IPS-NIHi11 (cell line): ENCODE measurements around the gene KLHL36.
A peak's percentile ranks its signal among the peaks of the same experiment; 100 is the strongest.

Source experiments
- DNase-seq: peaks from one replicate; pipeline ENCODE4 v3.0.0; 2012; ENCODE audit warnings: mixed read lengths, low spot score

KLHL36 gene

DNA sequence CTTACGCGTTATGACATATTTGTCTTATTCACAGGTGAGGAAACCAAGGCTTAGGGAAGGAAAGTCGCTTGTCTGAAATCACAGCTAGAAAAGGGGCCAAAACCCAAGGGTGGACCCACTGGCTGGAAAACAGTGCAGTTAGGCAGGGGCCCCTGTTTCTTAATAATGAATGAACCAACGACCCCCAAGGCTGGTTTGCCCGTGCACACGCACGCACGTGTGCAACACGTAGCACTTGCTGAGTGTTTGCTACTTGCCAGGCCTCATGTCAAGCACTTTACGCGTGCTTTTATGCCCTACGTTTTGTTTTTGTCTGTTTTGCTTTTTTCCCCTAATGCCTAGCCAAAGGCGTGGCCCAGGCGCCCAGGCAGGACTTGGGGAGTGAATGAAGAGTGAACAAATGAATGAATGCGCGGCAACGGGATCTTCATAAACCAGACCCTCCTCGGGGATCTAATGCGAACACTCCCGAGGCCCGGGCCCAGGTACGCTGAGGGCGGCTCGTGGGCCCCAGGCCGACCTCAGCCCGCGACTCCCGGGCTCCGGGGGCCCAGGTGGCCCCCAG lies 50.9 kb downstream of the KLHL36 start:
- no peak for DNase-seq

DNA sequence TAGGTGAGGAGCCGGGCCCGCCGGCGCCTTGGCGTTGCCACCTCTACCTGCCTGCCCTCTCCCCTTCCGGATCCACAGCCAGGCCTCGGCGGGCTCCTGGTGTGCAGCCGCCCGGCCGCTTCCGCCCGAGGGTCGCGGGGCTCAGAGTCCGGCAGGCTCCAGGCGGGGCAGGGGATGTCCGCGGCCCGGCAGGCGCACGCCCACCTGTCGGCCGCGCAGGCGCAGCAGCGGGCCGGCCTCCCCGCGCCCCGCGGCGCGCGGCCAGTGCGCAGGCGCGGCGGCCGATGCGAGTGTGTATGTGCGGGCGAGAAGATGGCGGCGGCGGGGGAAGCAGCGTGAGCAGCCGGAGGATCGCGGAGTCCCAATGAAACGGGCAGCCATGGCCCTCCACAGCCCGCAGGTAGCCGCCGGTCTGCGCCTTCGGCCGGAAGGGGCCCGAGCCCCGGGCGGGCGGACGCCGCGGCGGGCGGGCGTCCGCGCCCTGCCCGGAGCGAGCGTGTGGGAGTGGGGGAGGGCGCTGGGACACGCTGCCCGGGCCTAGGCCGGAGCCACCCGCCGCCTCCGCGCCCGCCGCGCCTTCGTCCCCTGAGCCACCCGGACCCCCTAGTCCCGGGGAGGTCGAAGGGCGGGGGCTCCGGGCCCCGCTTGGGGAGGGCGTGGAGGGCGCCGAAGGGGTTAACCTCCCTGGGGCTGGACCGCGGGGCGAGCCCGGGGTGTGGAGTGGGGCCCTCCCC lies 51.6 kb downstream of the KLHL36 start, which contains the start of gene USP10:
TSS of gene USP10 (plus strand) at position 289 of the 734 bp plus-strand sequence. CDS start at position 380, 91 bp downstream.
- peak; percentile 99 for DNase-seq

DNA sequence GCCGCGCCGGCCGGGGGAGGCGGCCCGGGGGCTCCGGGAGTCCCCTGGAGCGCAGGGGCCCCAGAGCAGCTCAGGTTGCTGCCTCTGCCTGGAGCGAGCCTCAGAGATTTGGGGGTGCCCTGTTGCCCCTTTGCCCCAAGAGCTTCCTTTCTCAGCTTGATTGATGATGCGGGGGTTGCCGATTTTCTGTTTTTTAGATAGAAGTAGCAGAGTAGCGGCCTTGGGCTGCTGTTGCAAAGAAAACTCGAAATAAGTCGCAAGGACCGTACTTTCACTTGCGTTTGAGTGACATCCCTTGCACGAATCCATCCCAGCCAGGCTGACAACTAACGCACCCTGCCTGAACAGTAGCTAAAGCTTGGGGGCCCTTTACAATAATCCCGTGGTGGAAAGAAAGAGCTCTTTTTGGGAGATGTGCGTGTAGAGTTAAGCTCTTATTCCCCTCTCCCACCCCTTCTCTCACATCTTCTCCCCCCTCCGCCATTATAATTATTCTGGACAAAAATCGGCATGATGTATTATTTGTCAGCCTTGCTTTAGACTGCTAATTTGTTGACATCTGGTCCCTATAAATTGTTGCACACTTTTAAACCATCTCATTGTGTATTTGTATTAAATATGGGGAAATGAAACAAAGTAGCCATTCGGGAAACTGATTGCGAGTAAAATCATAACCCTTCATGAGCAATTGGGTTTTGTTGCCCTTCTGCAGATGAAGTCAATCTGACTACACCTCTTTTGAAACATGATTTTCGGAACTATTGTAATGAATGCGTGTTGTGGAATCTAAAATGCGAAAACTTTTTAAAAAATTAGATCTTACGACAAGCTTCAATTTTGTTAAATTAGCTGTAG lies 52.4 kb downstream of the KLHL36 start:
- no peak for DNase-seq

DNA sequence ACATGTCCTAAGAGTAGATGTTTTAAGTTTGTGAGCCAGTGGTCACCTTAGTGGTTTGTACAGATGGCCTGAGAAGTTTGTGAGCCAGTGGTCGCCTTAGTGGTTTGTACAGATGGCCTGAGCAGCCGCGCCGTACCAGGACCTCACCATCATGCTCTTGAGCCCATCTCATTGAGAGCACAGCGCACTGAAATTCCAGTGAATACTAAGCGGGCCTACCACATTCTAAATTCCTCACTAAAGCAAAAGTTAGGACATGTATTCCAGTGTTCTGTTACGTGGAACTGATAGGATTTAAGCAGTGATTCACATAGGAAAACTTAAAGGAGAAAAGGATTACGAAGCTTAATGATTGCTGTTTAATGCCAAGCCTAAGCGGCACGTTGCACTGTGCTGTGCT lies 55.4 kb downstream of the KLHL36 start:
- DNase-seq = no peak

DNA sequence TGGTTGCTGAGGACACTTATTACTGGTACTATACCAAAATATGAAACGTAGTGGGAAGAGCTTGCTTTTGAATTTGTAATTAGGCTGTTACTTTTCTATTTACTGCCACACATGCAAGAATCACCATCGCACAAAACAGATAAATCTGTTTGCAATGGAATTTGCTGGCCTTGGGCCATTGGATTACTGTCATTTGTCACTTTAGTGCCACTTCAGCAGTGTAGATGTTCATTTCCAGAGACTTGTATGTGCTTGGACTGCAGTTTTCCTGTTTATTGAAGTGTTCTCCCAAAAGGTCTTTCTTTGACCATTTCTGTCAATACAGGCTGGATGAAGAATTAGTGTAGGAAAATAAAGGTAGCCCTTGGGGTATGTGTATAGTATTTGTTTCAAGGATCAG lies 55.9 kb downstream of the KLHL36 start:
- DNase-seq = no peak

DNA sequence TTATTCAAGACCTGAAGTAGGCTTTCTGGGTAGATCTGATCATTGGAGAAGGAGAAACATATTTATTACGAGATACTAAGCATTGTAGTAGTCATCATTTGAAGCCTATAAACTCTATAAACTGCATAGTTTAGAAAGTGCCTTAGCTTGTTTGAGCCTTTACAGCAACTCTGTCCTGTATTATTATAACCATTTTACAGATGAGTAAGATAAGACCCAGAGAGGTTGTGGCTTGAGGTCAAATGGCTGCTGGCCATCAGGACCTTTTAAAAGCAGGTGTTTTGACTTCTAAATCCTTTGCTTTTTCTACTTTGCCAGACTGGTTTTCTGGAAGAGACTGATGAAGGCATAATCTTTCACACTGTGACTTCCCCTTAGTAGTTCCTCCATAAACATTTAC lies 58.5 kb downstream of the KLHL36 start:
- DNase-seq = no peak

DNA sequence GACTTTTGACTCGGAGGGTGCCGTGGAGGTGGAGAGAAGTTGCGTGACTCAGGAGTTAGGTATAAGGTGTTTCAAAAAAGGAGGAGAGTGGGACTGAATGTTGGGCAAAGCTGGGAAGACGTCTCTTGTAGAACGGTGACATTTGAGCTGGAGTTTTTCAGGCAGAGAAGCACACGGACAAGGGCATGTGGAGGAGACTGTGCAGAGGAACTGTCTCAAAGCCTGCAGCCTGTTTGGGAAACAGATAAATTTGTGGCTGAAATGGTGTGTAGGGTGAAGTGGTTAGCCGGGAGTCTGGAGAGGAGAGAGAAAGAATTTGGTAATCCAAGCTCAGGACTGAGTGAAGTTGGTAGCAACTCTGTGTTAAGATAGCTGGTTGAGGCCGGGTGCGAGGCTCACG lies 61.3 kb downstream of the KLHL36 start:
- no peak for DNase-seq

DNA sequence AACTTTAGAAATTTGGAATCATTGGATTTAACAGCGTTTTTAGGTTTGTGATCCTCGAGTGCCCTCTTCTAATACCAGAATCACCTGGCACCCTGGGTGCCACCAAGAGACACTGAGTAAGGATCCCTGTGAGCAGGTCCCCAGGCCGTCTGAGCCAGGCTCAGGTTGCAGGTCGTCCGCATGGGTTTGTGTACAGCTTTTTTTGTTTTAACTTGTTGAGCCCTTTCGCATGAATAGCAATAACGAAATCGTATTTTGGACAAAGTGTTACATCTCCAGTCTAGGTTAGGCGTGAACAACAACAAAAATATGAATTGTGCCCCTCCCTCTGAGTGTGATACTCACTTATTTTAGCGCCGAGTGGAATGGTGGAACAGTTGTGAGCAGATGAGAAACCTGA lies 62.4 kb downstream of the KLHL36 start:
- DNase-seq = no peak
